Suprapubic skin (tissue), 3 donors: ENCODE results near the gene DZIP1L.

Experiments
- CTCF ChIP-seq, 2 donors: fragments of 200-600 bp in 1 of 2; fragments of 450-650 bp in 1 of 2; sonication (generic) in 1 of 2; IDR thresholded peaks; one replicate each; pipeline ENCODE4 v1.5.1; 2016 to 2019; ENCODE audit warnings: antibody characterized with exemption in 2 of 2, mild to moderate bottlenecking in 1 of 2, moderate library complexity in 1 of 2
- EP300 ChIP-seq: sonication (generic); formaldehyde crosslinking; IDR thresholded peaks from one replicate; pipeline ENCODE4 v1.6.1; 2017; ENCODE audit warnings: antibody characterized with exemption
- POLR2A ChIP-seq, 2 donors: fragments of 450-650 bp; IDR thresholded peaks; one replicate each; pipeline ENCODE4 v1.6.1; 2017; ENCODE audit warnings: antibody characterized with exemption in 2 of 2, mild to moderate bottlenecking in 2 of 2, moderate library complexity in 2 of 2

GRCh38 chr3:138063416-138063815, 52.0 kb downstream of the DZIP1L start:
- TF ChIP-seq CTCF (IDR thresholded peaks at IDR 0.05) (no peak), POLR2A (IDR thresholded peaks at IDR 0.05) (no peak), EP300 (no peak)
